OCI-LY7 (cell line): ENCODE measurements around the gene RNF166. TPM values are rescaled to one million over a fixed set of nuclear protein-coding genes. Genes with fewer than 3 reads are reported as not detected.

ENCODE experiments used
- BruUV-seq: library from RNA; stranded (reverse); fragments of 400-500 nt; replicated peaks from 2 replicates; lab custom pipeline; 2021; lab: Mats Ljungman, UMichigan
- CTCF ChIA-PET: fragments of 300-600 bp; sonication (Branson Sonifier 250); formaldehyde crosslinking; loops from one replicate; lab custom pipeline; 2022; ENCODE audit warnings: antibody characterized with exemption; ENCODE audit not compliant: unreplicated experiment; lab: Charles Lee
- POLR2A ChIA-PET: fragments of 300-600 bp; sonication (Branson Sonifier 250); formaldehyde crosslinking; loops from one replicate; lab custom pipeline; 2022; ENCODE audit warnings: antibody characterized with exemption; lab: Charles Lee
- DNase-seq: peaks from one replicate; pipeline ENCODE4 v3.0.0-alpha.2; 2015; ENCODE audit warnings: low spot score
- H2AFZ ChIP-seq: fragments of 200-600 bp; sonication (generic), shearing (Covaris generic); 2 replicates; pipeline ENCODE4 v1.6.1; 2014; ENCODE audit warnings: mild to moderate bottlenecking, antibody characterized with exemption, low read length, moderate library complexity
- H3K27ac ChIP-seq: fragments of 200-600 bp; sonication (generic); 2 replicates; pipeline ENCODE4 v1.5.1; 2014; ENCODE audit warnings: mixed run types, low read depth, mild to moderate bottlenecking, moderate library complexity, low read length, inconsistent platforms; ENCODE audit not compliant: poor library complexity, severe bottlenecking
- H3K36me3 ChIP-seq: fragments of 200-600 bp; sonication (generic); 2 replicates; pipeline ENCODE4 v1.6.1; 2014; ENCODE audit warnings: mild to moderate bottlenecking, antibody characterized with exemption, low read length, moderate library complexity, mixed read lengths; ENCODE audit not compliant: insufficient read depth
- H3K4me1 ChIP-seq: fragments of 200-600 bp; sonication (generic); 2 replicates; pipeline ENCODE4 v1.5.1; 2014; ENCODE audit warnings: mild to moderate bottlenecking, low read length; ENCODE audit not compliant: insufficient read depth, poor library complexity, severe bottlenecking
- H3K4me2 ChIP-seq: fragments of 200-600 bp; sonication (generic); 2 replicates; pipeline ENCODE4 v1.6.1; 2014; ENCODE audit warnings: mild to moderate bottlenecking, low read length
- H3K4me3 ChIP-seq: fragments of 200-600 bp; sonication (generic); 2 replicates; pipeline ENCODE4 v1.5.1; 2014; ENCODE audit warnings: mild to moderate bottlenecking, low read depth, low read length; ENCODE audit not compliant: poor library complexity, severe bottlenecking
- H3K79me2 ChIP-seq: fragments of 200-600 bp; sonication (generic); 2 replicates; pipeline ENCODE4 v1.6.1; 2016; ENCODE audit warnings: low read depth, mild to moderate bottlenecking, low read length, moderate library complexity, mixed read lengths; ENCODE audit not compliant: insufficient read depth
- H3K9me2 ChIP-seq: fragments of 200-600 bp; sonication (generic); 2 replicates; pipeline ENCODE4 v1.6.1; 2016; ENCODE audit warnings: mild to moderate bottlenecking, low read length, mixed read lengths; ENCODE audit not compliant: insufficient read depth
- H3K9me3 ChIP-seq: fragments of 200-600 bp; sonication (generic); 2 replicates; pipeline ENCODE4 v1.6.1; 2014; ENCODE audit warnings: mild to moderate bottlenecking, mixed run types, low read length, mixed read lengths
- H4K20me1 ChIP-seq: fragments of 200-600 bp; sonication (generic); 2 replicates; pipeline ENCODE4 v1.6.1; 2014; ENCODE audit warnings: mild to moderate bottlenecking, antibody characterized with exemption, low read length, moderate library complexity, mixed read lengths; ENCODE audit not compliant: insufficient read depth
- EZH2phosphoT487 ChIP-seq: fragments of 200-600 bp; sonication (generic); IDR thresholded peaks from 2 replicates; pipeline ENCODE4 v1.6.1; 2018; ENCODE audit warnings: low read depth, borderline replicate concordance, mild to moderate bottlenecking, mixed run types, antibody characterized with exemption, low read length, moderate library complexity, mixed read lengths
- intact Hi-C: fragments of 100-400 bp; cut with micrococcal nuclease; formaldehyde crosslinking; loops from one replicate; pipeline ENCODE4 v1.10.0; 2022; ENCODE audit not compliant: unreplicated experiment
- total RNA-seq, 2 experiments: library from RNA; depleted of rRNA in 1 of 2; stranded (reverse); fragments of >200 nt in 1 of 2; shearing (Covaris generic) in 1 of 2; gene quantifications; 2 replicates each; pipeline ENCODE4 v1.2.3, GENCODE V29; 2014 to 2022
- TF ChIP-seq, protein P1 (sequence below): fragments of 200-600 bp; sonication (generic); conservative IDR thresholded peaks from 2 replicates; pipeline ENCODE4 v1.5.1; 2014; ENCODE audit warnings: mild to moderate bottlenecking, antibody characterized with exemption, low read length, moderate library complexity, mixed read lengths

The RNF166 gene
- total RNA-seq, 2 experiments from 2014 or later = 52.4 to 56.2 TPM

DNA sequence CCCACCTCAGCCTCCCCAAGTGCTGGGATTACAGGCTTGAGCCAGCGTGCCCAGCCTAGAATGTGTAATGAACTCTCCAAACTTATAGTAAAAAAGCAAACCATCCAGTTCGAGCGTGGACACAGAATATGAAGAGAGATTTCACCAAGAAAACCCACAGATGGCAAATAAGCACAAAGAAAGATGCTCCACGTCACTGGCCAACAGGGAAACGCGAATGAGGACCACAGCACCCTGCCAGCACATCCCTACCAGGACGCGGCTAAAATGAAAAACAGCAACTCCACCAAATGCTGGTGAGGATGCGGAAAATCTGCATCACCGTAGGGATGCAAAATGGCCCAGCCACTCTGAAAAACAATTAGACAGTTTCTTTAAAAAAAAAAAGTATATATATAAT is 44.7 kb downstream of the RNF166 start:
- ChIA-PET CTCF (no interaction called here), POLR2A (no interaction called here)
- peak overlapping the region; percentile 55 for H3K27ac ChIP-seq
- peaks cover 24% of the 10 kb centered on the region; the same call in 1 of the 2 replicates for H3K36me3 ChIP-seq
- TF ChIP-seq, protein P1, sequence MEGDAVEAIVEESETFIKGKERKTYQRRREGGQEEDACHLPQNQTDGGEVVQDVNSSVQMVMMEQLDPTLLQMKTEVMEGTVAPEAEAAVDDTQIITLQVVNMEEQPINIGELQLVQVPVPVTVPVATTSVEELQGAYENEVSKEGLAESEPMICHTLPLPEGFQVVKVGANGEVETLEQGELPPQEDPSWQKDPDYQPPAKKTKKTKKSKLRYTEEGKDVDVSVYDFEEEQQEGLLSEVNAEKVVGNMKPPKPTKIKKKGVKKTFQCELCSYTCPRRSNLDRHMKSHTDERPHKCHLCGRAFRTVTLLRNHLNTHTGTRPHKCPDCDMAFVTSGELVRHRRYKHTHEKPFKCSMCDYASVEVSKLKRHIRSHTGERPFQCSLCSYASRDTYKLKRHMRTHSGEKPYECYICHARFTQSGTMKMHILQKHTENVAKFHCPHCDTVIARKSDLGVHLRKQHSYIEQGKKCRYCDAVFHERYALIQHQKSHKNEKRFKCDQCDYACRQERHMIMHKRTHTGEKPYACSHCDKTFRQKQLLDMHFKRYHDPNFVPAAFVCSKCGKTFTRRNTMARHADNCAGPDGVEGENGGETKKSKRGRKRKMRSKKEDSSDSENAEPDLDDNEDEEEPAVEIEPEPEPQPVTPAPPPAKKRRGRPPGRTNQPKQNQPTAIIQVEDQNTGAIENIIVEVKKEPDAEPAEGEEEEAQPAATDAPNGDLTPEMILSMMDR = no peak
- no peak for TF ChIP-seq EZH2phosphoT487
- H3K9me2 ChIP-seq = no peaks in the 10 kb centered on the region
- H3K4me3 ChIP-seq = peak overlapping the region; percentile 86
- intact Hi-C loops = loop anchor here (5.0 to 10.0 kb wide), 3 partner anchors 121 to 207 kb away; partner anchors contain the start of genes CDT1 and ZFPM1
- H3K9me3 ChIP-seq = no peaks in the 10 kb centered on the region
- DNase-seq = no peak
- no peak overlapping the region for H2AFZ ChIP-seq
- no peaks in the 10 kb centered on the region for H4K20me1 ChIP-seq
- no TSS peak for BruUV-seq
- H3K4me1 ChIP-seq = peaks cover 31% of the 10 kb centered on the region
- H3K4me2 ChIP-seq = peak overlapping the region; percentile 83
- H3K79me2 ChIP-seq = peaks cover 37% of the 10 kb centered on the region; the same call in 1 of the 2 replicates

DNA sequence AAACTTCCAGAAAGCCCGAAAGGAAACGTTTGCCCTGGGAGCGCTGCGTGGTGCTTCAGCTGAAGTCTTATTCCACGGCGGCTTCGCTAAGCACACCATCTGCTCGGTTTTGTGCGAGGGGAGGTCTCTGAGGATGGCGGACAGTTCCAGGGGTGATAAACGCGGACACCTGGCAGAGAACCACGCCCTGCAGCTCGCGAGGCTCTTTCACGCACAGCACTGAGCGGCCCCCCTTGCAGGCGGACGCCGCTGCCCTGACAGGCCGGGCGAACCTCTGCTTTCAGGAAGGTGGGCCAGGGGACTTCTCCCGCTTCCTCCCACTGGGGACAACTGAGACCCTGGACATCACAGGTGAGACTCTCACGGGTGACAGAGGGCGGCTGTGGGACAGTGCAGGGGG is 47.0 kb downstream of the RNF166 start:
- H3K36me3 ChIP-seq = peaks cover 33% of the 10 kb centered on the region; the same call in 1 of the 2 replicates
- H4K20me1 ChIP-seq = no peaks in the 10 kb centered on the region
- POLR2A ChIA-PET = no interaction called here
- H2AFZ ChIP-seq = no peak overlapping the region
- H3K79me2 ChIP-seq = peaks cover 37% of the 10 kb centered on the region; the same call in 1 of the 2 replicates
- CTCF ChIA-PET = interaction anchor here (0.6 kb wide), 1 partner anchor 69 kb away, joined by 3 read pairs; no protein-coding TSS in a partner anchor
- H3K4me2 ChIP-seq = no peak overlapping the region
- TF ChIP-seq, protein P1 = no peak
- no peak for TF ChIP-seq EZH2phosphoT487
- no peaks in the 10 kb centered on the region for H3K9me3 ChIP-seq
- H3K4me1 ChIP-seq = peaks cover 12% of the 10 kb centered on the region
- H3K4me3 ChIP-seq = no peak overlapping the region
- intact Hi-C loops = no loop called here
- BruUV-seq = no TSS peak
- no peak for DNase-seq
- no peaks in the 10 kb centered on the region for H3K9me2 ChIP-seq
- no peak overlapping the region for H3K27ac ChIP-seq

DNA sequence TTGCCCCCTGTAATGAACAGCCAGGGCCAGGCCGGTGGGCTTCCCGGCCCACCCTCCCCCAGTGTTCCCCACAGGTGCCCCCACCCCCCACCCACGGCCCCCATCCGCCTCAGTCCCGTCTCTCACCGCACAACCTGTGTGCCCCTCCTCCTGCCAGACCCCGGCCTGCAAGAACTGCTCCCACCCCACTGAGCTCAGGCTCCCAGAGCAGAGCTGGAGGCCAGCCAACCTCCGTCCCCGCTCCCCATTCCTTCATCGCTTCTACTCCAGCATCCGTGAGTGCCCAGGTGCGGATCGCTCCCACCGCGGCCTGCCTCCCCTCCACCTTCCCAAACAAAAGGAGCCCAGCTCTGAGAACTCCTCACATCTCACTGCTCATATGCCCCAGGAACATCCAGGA is 47.5 kb downstream of the RNF166 start:
- intact Hi-C loops = no loop called here
- Histone ChIP-seq H3K9me2 (no peaks in the 10 kb centered on the region), H4K20me1 (no peaks in the 10 kb centered on the region), H3K36me3 (peaks cover 33% of the 10 kb centered on the region; the same call in 1 of the 2 replicates), H3K4me1 (peaks cover 9% of the 10 kb centered on the region), H2AFZ (no peak overlapping the region), H3K79me2 (peaks cover 33% of the 10 kb centered on the region; the same call in 1 of the 2 replicates), H3K4me2 (no peak overlapping the region), H3K9me3 (no peaks in the 10 kb centered on the region), H3K27ac (no peak overlapping the region), H3K4me3 (no peak overlapping the region)
- no peak for DNase-seq
- no TSS peak for BruUV-seq
- ChIA-PET POLR2A (no interaction called here), CTCF (no interaction called here)
- TF ChIP-seq, protein P1 = no peak
- TF ChIP-seq EZH2phosphoT487 = no peak
